Ovary (tissue), 1 donor: ENCODE results near the gene PFN4.

Source experiments
- EP300 ChIP-seq: sonication (generic); formaldehyde crosslinking; IDR thresholded peaks from one replicate; pipeline ENCODE4 v1.6.1; 2017; ENCODE audit warnings: antibody characterized with exemption
- POLR2A ChIP-seq: fragments of 450-650 bp; IDR thresholded peaks from one replicate; pipeline ENCODE4 v1.6.1; 2017; ENCODE audit warnings: antibody characterized with exemption, mild to moderate bottlenecking, moderate library complexity

- TF ChIP-seq POLR2A: no peak
- TF ChIP-seq EP300: no peak
Measured at GRCh38 chr2:24163601-24164000, 40.5 kb upstream of the PFN4 start.
